ENCODE results near the gene VAPB.
"Not testable (repeated sequence)": the region's sequence is repeated elsewhere in the genome, so short reads cannot be mapped to it uniquely, and the experiment has no call there.

Gene VAPB

DNA sequence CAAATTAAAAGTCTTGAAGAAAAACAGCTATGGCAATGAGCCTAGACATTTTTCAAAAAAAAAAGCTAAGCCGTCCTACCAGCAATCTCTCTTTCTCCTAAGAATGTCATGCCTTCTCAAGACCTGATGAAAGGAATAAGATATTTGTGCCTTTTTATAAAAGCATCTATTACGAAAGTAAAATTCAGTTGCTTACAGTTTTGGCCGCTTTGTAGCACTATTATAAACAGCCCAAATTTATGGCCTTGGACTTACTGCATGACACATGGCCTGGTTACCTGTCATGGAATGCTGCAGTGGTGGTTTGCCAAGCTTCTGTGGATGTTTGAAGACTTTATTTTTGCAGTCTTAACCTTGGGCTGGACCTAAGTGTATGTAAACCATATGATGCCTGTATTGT lies 22.2 kb upstream of the VAPB start:
- ChIA-PET POLR2A (no interaction called here), CTCF (interaction anchor here (0.7 kb wide), 1 partner anchor 775 kb away, joined by 3 read pairs; no protein-coding TSS in a partner anchor)
- TF ChIP-seq ZIC2 (tag by site-specific recombination; IDR thresholded peaks at IDR 0.05) (no peak), TRIM28 (IDR thresholded peaks at IDR 0.05; ENCODE audit: borderline replicate concordance, low read length) (no peak), KLF16 (tag by site-specific recombination; IDR thresholded peaks at IDR 0.05) (no peak)
- TF ChIP-seq, protein P1, sequence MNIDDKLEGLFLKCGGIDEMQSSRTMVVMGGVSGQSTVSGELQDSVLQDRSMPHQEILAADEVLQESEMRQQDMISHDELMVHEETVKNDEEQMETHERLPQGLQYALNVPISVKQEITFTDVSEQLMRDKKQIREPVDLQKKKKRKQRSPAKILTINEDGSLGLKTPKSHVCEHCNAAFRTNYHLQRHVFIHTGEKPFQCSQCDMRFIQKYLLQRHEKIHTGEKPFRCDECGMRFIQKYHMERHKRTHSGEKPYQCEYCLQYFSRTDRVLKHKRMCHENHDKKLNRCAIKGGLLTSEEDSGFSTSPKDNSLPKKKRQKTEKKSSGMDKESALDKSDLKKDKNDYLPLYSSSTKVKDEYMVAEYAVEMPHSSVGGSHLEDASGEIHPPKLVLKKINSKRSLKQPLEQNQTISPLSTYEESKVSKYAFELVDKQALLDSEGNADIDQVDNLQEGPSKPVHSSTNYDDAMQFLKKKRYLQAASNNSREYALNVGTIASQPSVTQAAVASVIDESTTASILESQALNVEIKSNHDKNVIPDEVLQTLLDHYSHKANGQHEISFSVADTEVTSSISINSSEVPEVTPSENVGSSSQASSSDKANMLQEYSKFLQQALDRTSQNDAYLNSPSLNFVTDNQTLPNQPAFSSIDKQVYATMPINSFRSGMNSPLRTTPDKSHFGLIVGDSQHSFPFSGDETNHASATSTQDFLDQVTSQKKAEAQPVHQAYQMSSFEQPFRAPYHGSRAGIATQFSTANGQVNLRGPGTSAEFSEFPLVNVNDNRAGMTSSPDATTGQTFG (tag by site-specific recombination; IDR thresholded peaks at IDR 0.05; ENCODE audit: borderline replicate concordance) = no peak
- TF ChIP-seq, protein P2, sequence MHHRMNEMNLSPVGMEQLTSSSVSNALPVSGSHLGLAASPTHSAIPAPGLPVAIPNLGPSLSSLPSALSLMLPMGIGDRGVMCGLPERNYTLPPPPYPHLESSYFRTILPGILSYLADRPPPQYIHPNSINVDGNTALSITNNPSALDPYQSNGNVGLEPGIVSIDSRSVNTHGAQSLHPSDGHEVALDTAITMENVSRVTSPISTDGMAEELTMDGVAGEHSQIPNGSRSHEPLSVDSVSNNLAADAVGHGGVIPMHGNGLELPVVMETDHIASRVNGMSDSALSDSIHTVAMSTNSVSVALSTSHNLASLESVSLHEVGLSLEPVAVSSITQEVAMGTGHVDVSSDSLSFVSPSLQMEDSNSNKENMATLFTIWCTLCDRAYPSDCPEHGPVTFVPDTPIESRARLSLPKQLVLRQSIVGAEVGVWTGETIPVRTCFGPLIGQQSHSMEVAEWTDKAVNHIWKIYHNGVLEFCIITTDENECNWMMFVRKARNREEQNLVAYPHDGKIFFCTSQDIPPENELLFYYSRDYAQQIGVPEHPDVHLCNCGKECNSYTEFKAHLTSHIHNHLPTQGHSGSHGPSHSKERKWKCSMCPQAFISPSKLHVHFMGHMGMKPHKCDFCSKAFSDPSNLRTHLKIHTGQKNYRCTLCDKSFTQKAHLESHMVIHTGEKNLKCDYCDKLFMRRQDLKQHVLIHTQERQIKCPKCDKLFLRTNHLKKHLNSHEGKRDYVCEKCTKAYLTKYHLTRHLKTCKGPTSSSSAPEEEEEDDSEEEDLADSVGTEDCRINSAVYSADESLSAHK (tag by site-specific recombination; IDR thresholded peaks at IDR 0.05) = no peak
- TF ChIP-seq, protein P3, sequence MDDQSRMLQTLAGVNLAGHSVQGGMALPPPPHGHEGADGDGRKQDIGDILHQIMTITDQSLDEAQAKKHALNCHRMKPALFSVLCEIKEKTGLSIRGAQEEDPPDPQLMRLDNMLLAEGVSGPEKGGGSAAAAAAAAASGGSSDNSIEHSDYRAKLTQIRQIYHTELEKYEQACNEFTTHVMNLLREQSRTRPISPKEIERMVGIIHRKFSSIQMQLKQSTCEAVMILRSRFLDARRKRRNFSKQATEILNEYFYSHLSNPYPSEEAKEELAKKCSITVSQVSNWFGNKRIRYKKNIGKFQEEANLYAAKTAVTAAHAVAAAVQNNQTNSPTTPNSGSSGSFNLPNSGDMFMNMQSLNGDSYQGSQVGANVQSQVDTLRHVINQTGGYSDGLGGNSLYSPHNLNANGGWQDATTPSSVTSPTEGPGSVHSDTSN (CRISPR knock-in tag; IDR thresholded peaks at IDR 0.05) = no peak
- TF ChIP-seq, protein P4, sequence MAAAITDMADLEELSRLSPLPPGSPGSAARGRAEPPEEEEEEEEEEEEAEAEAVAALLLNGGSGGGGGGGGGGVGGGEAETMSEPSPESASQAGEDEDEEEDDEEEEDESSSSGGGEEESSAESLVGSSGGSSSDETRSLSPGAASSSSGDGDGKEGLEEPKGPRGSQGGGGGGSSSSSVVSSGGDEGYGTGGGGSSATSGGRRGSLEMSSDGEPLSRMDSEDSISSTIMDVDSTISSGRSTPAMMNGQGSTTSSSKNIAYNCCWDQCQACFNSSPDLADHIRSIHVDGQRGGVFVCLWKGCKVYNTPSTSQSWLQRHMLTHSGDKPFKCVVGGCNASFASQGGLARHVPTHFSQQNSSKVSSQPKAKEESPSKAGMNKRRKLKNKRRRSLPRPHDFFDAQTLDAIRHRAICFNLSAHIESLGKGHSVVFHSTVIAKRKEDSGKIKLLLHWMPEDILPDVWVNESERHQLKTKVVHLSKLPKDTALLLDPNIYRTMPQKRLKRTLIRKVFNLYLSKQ (tag by site-specific recombination; IDR thresholded peaks at IDR 0.05; ENCODE audit: borderline replicate concordance) = no peak
- peaks cover 0 to 2% of the 10 kb centered on the region in 2 experiments; a peak in 2 of 3 replicates for H3K36me3 ChIP-seq (ENCODE audit: control insufficient read depth in 2 of 2, insufficient read depth in 1 of 2, low read length in 2 of 2)
- no peaks in the 10 kb centered on the region for H3K9me3 ChIP-seq (ENCODE audit: control insufficient read depth, insufficient read depth, low read depth, low read length)
- H3K4me3 ChIP-seq (ENCODE audit: low read depth, low read length) = no peak overlapping the region
- no peaks in the 10 kb centered on the region for H3K4me1 ChIP-seq (ENCODE audit: control insufficient read depth, insufficient read depth, low read length)
- H3K27ac ChIP-seq (ENCODE audit: extremely low read depth, low read depth, low read length) = no peak overlapping the region

DNA sequence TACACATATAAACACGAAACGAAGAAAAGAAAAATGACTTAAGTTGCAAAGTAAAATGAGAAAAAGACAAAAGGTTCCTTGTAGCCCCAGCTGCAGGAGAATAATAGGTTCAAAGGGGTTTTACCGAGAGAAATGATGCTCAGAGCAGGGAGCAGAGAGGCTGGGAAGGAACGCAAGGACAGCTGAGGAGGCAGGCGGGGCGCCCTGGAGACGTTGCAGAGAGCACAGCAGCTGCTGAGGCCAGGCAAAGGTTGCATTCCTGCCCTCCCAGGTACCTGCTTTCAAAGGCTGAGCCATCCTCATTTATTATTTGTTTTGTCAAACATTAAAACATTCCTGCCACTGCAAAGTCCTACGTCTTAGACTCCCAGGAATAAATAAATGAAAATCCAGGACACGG lies 16.2 kb upstream of the VAPB start:
- no peaks in the 10 kb centered on the region for H3K9me3 ChIP-seq (ENCODE audit: control insufficient read depth, insufficient read depth, low read depth, low read length)
- H3K4me3 ChIP-seq (ENCODE audit: low read depth, low read length) = no peak overlapping the region
- ChIA-PET POLR2A (no interaction called here), CTCF (no interaction called here)
- no peak overlapping the region for H3K27ac ChIP-seq (ENCODE audit: extremely low read depth, low read depth, low read length)
- H3K4me1 ChIP-seq (ENCODE audit: control insufficient read depth, insufficient read depth, low read length) = no peaks in the 10 kb centered on the region
- H3K36me3 ChIP-seq (ENCODE audit: control insufficient read depth in 2 of 2, insufficient read depth in 1 of 2, low read length in 2 of 2) = no peaks in the 10 kb centered on the region; a peak in 1 of 3 replicates
- TF ChIP-seq ZBTB48 (tag by site-specific recombination; IDR thresholded peaks at IDR 0.05) (no peak), ZNF48 (tag by site-specific recombination; IDR thresholded peaks at IDR 0.05) (no peak), ZNF776 (tag by site-specific recombination; IDR thresholded peaks at IDR 0.05; ENCODE audit: borderline replicate concordance) (no peak), ZNF768 (tag by site-specific recombination; IDR thresholded peaks at IDR 0.05) (no peak), ZNF623 (tag by site-specific recombination; IDR thresholded peaks at IDR 0.05) (no peak), ZBTB8A (tag by site-specific recombination; IDR thresholded peaks at IDR 0.05) (no peak), GFI1B (tag by site-specific recombination; IDR thresholded peaks at IDR 0.05) (no peak), ZNF624 (tag by site-specific recombination; IDR thresholded peaks at IDR 0.05) (no peak), KLF8 (tag by site-specific recombination; IDR thresholded peaks at IDR 0.05) (no peak), ZNF514 (tag by site-specific recombination; IDR thresholded peaks at IDR 0.05) (no peak), ZNF544 (tag by site-specific recombination; IDR thresholded peaks at IDR 0.05) (no peak), ZNF777 (tag by site-specific recombination; IDR thresholded peaks at IDR 0.05; ENCODE audit: borderline replicate concordance) (no peak), GLIS2 (tag by site-specific recombination; IDR thresholded peaks at IDR 0.05) (no peak), HOXD13 (CRISPR knock-in tag; IDR thresholded peaks at IDR 0.05; ENCODE audit: borderline replicate concordance) (no peak), ZNF211 (tag by site-specific recombination; IDR thresholded peaks at IDR 0.05; ENCODE audit: low read depth) (no peak), ZNF433 (tag by site-specific recombination; IDR thresholded peaks at IDR 0.05; ENCODE audit: low read depth) (no peak), ZNF510 (tag by site-specific recombination; IDR thresholded peaks at IDR 0.05; ENCODE audit: insufficient replicate concordance) (no peak), HOXA7 (CRISPR knock-in tag; IDR thresholded peaks at IDR 0.05; ENCODE audit: borderline replicate concordance) (no peak), ZNF558 (tag by site-specific recombination; IDR thresholded peaks at IDR 0.05) (no peak)

DNA sequence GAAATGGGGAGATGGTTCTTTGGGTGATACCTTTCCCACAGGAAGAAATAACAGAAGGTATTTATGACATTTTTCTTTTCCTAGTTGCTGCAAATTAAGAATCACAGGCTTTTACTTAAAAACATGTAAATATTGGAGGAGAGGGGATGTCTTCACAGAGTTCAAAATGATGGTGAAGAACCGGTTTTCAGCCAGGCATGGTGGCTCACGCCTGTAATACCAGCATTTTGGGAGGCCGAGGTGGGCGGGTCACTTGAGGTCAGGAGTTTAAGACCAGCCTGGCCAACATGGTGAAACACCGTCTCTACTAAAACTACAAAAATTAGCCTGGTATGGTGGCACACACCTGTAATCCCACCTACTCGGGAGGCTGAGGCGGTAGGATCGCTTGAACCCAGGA lies 15.7 kb upstream of the VAPB start:
- H3K4me3 ChIP-seq (ENCODE audit: low read depth, low read length); H3K9me3 ChIP-seq (ENCODE audit: control insufficient read depth, insufficient read depth, low read depth, low read length); H3K27ac ChIP-seq (ENCODE audit: extremely low read depth, low read depth, low read length); H3K4me1 ChIP-seq (ENCODE audit: control insufficient read depth, insufficient read depth, low read length); CTCF ChIA-PET; POLR2A ChIA-PET; H3K36me3 ChIP-seq (ENCODE audit: control insufficient read depth in 2 of 2, insufficient read depth in 1 of 2, low read length in 2 of 2): not testable (repeated sequence)

All from HEK293 (cell line).